Breast epithelium (tissue), 3 donors: ENCODE measurements around the gene COL15A1. TPM values are rescaled to one million over a fixed set of nuclear protein-coding genes. Genes with fewer than 3 reads are reported as not detected.

ENCODE experiments used
- total RNA-seq, 3 donors: library from RNA; depleted of rRNA; stranded (reverse); fragments of >200 nt; gene quantifications; one replicate each; pipeline ENCODE4 v1.1.0, GENCODE V29; 2016

Gene COL15A1
- total RNA-seq, 3 donors from 2014 or later, result 13.9 to 47.8 (median 32.4) TPM

Other genes with a start within 250 kb of the COL15A1 start
- not detected for gene GABBR2, start 235.0 kb upstream of the COL15A1 start, total RNA-seq
- 10 to 100 TPM in 2 of 3 donors, 1 to 10 TPM in 1; 5.6 to 23.3 (median 17.3) TPM for gene ANKS6, start 147.4 kb upstream of the COL15A1 start, total RNA-seq
- gene GALNT12, start 136.2 kb upstream of the COL15A1 start, total RNA-seq, result 1 to 10 TPM; 2.6 to 6.6 (median 3.9) TPM
- 10 to 100 TPM; 33.1 to 35.4 (median 34.5) TPM for gene TGFBR1, start 161.2 kb downstream of the COL15A1 start, total RNA-seq